GM23338 (cell line): ENCODE data around the gene LMOD1. TPM values are rescaled to one million over a fixed set of nuclear protein-coding genes. Genes with fewer than 3 reads are reported as not detected.

Source experiments
- microRNA-seq: library from miRNA; unstranded; fragments of <30 nt; microRNA quantifications from one replicate; pipeline ENCODE4, GENCODE V29; 2017
- polyA plus RNA-seq: library from polyadenylated mRNA; unstranded; fragments of >200 nt; fragmentation: Nextera tagmentation; extraction: Ambion mirVana; gene quantifications from 2 replicates; pipeline ENCODE4 v1.2.1, GENCODE V29; 2016
- small RNA-seq: library from RNA; depleted of rRNA; stranded (forward); fragments of <200 nt; gene quantifications from one replicate; pipeline ENCODE3, GENCODE V24; 2014; ENCODE audit warnings: low replicate concordance
- total RNA-seq: library from RNA; depleted of rRNA; stranded (reverse); fragments of >200 nt; shearing (Covaris generic); gene quantifications from 2 replicates; pipeline ENCODE4 v1.2.3, GENCODE V29; 2014; rRNA removed

The LMOD1 gene
- total and polyA plus RNA-seq, 2 experiments from 2014 or later: 0.74 to 1.7 TPM

Small RNA genes lying within 50 kb of the gene (microRNA-seq; reads per million reads assigned to microRNA genes)
- gene MIR6739: not detected

Small RNA genes lying within 50 kb of the gene (small RNA-seq; reads per million reads assigned to genes)
- gene MIR6739 (not detected), gene RF00156 (not detected)

Other genes starting within 250 kb of the LMOD1 start
- 41.1 and 47.6 TPM in 2 replicates for gene IPO9, start 117.4 kb downstream of the LMOD1 start, total RNA-seq
- 70.8 and 87.4 TPM in 2 replicates for gene IPO9, start 117.4 kb downstream of the LMOD1 start, polyA plus RNA-seq
- 3.8 and 9.2 TPM in 2 replicates for gene SHISA4, start 57.6 kb downstream of the LMOD1 start, total RNA-seq
- gene SHISA4, start 57.6 kb downstream of the LMOD1 start, polyA plus RNA-seq: 5.4 and 8.0 TPM in 2 replicates
- 38.5 and 45.9 TPM in 2 replicates for gene TIMM17A, start 9.0 kb upstream of the LMOD1 start, total RNA-seq
- 53.4 and 60.0 TPM in 2 replicates for gene TIMM17A, start 9.0 kb upstream of the LMOD1 start, polyA plus RNA-seq
- 61.6 and 80.3 TPM in 2 replicates for gene RNPEP, start 36.1 kb upstream of the LMOD1 start, total RNA-seq
- gene RNPEP, start 36.1 kb upstream of the LMOD1 start, polyA plus RNA-seq: 32.1 and 35.0 TPM in 2 replicates
- 13.0 and 19.5 TPM in 2 replicates for gene ELF3, start 64.0 kb upstream of the LMOD1 start, total RNA-seq
- 10.9 and 12.3 TPM in 2 replicates for gene ELF3, start 64.0 kb upstream of the LMOD1 start, polyA plus RNA-seq
- gene GPR37L1, start 176.4 kb upstream of the LMOD1 start, total RNA-seq: 0.21 TPM in 1 of 2 replicates, not detected in the other
- 0.08 and 0.19 TPM in 2 replicates for gene GPR37L1, start 176.4 kb upstream of the LMOD1 start, polyA plus RNA-seq
- 29.7 and 30.3 TPM in 2 replicates for gene ARL8A, start 198.2 kb upstream of the LMOD1 start, total RNA-seq
- 28.5 and 32.7 TPM in 2 replicates for gene ARL8A, start 198.2 kb upstream of the LMOD1 start, polyA plus RNA-seq
- gene PTPN7, start 214.1 kb upstream of the LMOD1 start, total RNA-seq: 0.12 TPM in 1 of 2 replicates, not detected in the other
- gene PTPN7, start 214.1 kb upstream of the LMOD1 start, polyA plus RNA-seq: 0.33 TPM in 1 of 2 replicates, not detected in the other
- gene LGR6, start 247.3 kb upstream of the LMOD1 start, total RNA-seq: 0.58 and 0.66 TPM in 2 replicates
- 0.89 and 0.96 TPM in 2 replicates for gene LGR6, start 247.3 kb upstream of the LMOD1 start, polyA plus RNA-seq